HCT116 (cell line): ENCODE data around the gene TMC1. TPM values are rescaled to one million over a fixed set of nuclear protein-coding genes. Genes with fewer than 3 reads are reported as not detected.

Experiments
- ATAC-seq: fragments of 200-7000 bp; cut with Tn5 transposase; 2 replicates; pipeline ENCODE4 v1.9.1; 2020; ENCODE audit warnings: mild to moderate bottlenecking, moderate library complexity
- BruUV-seq: library from RNA; stranded (reverse); fragments of 400-500 nt; replicated peaks from 2 replicates; lab custom pipeline; 2021; lab: Mats Ljungman, UMichigan
- CTCF ChIA-PET: fragments of 300-600 bp; sonication (Branson Sonifier 250); formaldehyde crosslinking; loops from one replicate; lab custom pipeline; 2021; ENCODE audit warnings: antibody characterized with exemption; lab: Charles Lee
- POLR2A ChIA-PET: fragments of 300-600, 350-600 bp; sonication (Branson Sonifier 250); formaldehyde crosslinking; loops from one replicate; lab custom pipeline; 2021; ENCODE audit warnings: antibody characterized with exemption; lab: Charles Lee
- RAD21 ChIA-PET, 2 experiments: fragments of 300-600 bp; sonication (Branson Sonifier 250); formaldehyde crosslinking; loops; one replicate each; lab custom pipeline; 2023; ENCODE audit warnings: low total read pairs in 2 of 2; ENCODE audit not compliant: uncharacterized antibody in 2 of 2, unreplicated experiment in 2 of 2, low non-redundant PET in 1 of 2; lab: Charles Lee
- DNase-seq: peaks from one replicate; pipeline ENCODE4 v3.0.0-alpha.2; 2010; ENCODE audit warnings: low read depth, low spot score
- H2AFZ ChIP-seq: fragments of 200-600 bp; shearing (Covaris generic), sonication (generic); 2 replicates; pipeline ENCODE4 v1.6.1; 2017; ENCODE audit warnings: low read depth, mixed run types, mixed read lengths, antibody characterized with exemption, low read length; ENCODE audit not compliant: poor library complexity, severe bottlenecking
- H3K27ac ChIP-seq: 2 replicates; pipeline ENCODE4 v1.5.1; 2012; ENCODE audit warnings: low read depth, low read length
- H3K27me3 ChIP-seq: fragments of 200-600 bp; sonication (generic); 2 replicates; pipeline ENCODE4 v1.6.1; 2016; ENCODE audit warnings: mixed run types, low read length, mixed read lengths; ENCODE audit not compliant: insufficient read depth
- H3K36me3 ChIP-seq, 2 experiments: fragments of 200-500 bp in 1 of 2; fragments of 200-600 bp in 1 of 2; sonication (Bioruptor generic) in 1 of 2; sonication (generic) in 1 of 2; 2 replicates each; pipeline versions ENCODE4 v1.5.1 to v1.6.1; 2014 to 2016; ENCODE audit warnings: low read length in 2 of 2, inconsistent platforms in 1 of 2, mixed read lengths in 1 of 2, mixed run types in 1 of 2; ENCODE audit not compliant: insufficient read depth in 2 of 2, control insufficient read depth in 1 of 2
- H3K4me1 ChIP-seq, 2 experiments: fragments of 200-600 bp in 1 of 2; sonication (generic) in 1 of 2; 2 replicates each; pipeline versions ENCODE4 v1.5.1 to v1.6.1; 2012 to 2017; ENCODE audit warnings: low read length in 2 of 2, inconsistent platforms in 1 of 2, mild to moderate bottlenecking in 1 of 2, mixed read lengths in 1 of 2, mixed run types in 1 of 2, moderate library complexity in 1 of 2; ENCODE audit not compliant: insufficient read depth in 2 of 2, control insufficient read depth in 1 of 2
- H3K4me2 ChIP-seq: fragments of 200-600 bp; sonication (generic); 2 replicates; pipeline ENCODE4 v1.6.1; 2017; ENCODE audit warnings: mixed run types, low read length, mixed read lengths
- H3K4me3 ChIP-seq, 2 experiments: fragments of 200-600 bp in 1 of 2; sonication (generic) in 1 of 2; replicated peaks in 1 of 2; 2 replicates each; pipeline ENCODE4 v1.5.1; 2011 to 2016; ENCODE audit warnings: low read length in 2 of 2, control low read depth in 1 of 2, low read depth in 1 of 2, mild to moderate bottlenecking in 1 of 2, mixed read lengths in 1 of 2, mixed run types in 1 of 2
- H3K79me2 ChIP-seq: fragments of 200-600 bp; sonication (generic); 2 replicates; pipeline ENCODE4 v1.6.1; 2017; ENCODE audit warnings: mild to moderate bottlenecking, mixed run types, low read length, moderate library complexity, mixed read lengths; ENCODE audit not compliant: insufficient read depth
- H3K9ac ChIP-seq: fragments of 200-600 bp; sonication (generic); 2 replicates; pipeline ENCODE4 v1.6.1; 2016; ENCODE audit warnings: low read length, mixed read lengths
- H3K9me2 ChIP-seq: fragments of 200-600 bp; sonication (generic), shearing (Covaris generic); 2 replicates; pipeline ENCODE4 v1.6.1; 2017; ENCODE audit warnings: mixed run types, mild to moderate bottlenecking, moderate library complexity; ENCODE audit not compliant: insufficient read depth
- H3K9me3 ChIP-seq, 2 experiments: fragments of 200-500 bp in 1 of 2; fragments of 200-600 bp in 1 of 2; sonication (Bioruptor generic) in 1 of 2; sonication (generic) in 1 of 2; 2 replicates each; pipeline ENCODE4 v1.6.1; 2014 to 2017; ENCODE audit warnings: low read length in 2 of 2, mixed read lengths in 2 of 2, inconsistent platforms in 1 of 2, low read depth in 1 of 2, mild to moderate bottlenecking in 1 of 2, mixed run types in 1 of 2, moderate library complexity in 1 of 2; ENCODE audit not compliant: control insufficient read depth in 1 of 2, insufficient read depth in 1 of 2
- H4K20me1 ChIP-seq: fragments of 200-600 bp; sonication (generic), shearing (Covaris generic); 2 replicates; pipeline ENCODE4 v1.6.1; 2017; ENCODE audit warnings: mixed run types, mild to moderate bottlenecking, moderate library complexity; ENCODE audit not compliant: insufficient read depth
- ATF3 ChIP-seq: IDR thresholded peaks from 2 replicates; pipeline ENCODE4 v1.6.1; 2012
- CBX3 ChIP-seq: IDR thresholded peaks from 2 replicates; pipeline ENCODE4 v1.6.1; 2012; ENCODE audit warnings: low read depth
- CEBPB ChIP-seq: IDR thresholded peaks from 2 replicates; pipeline ENCODE4 v1.6.1; 2012; ENCODE audit warnings: low read depth
- CTCF ChIP-seq, 3 experiments: fragments of 200-600 bp in 1 of 3; sonication (generic) in 1 of 3; IDR thresholded peaks in 2 of 3; conservative IDR thresholded peaks in 1 of 3; 2 replicates each; pipeline ENCODE4 v1.5.1; 2012 to 2017; ENCODE audit warnings: low read depth in 2 of 3, low read length in 2 of 3, antibody characterized with exemption in 1 of 3, borderline replicate concordance in 1 of 3, control low read depth in 1 of 3, mild to moderate bottlenecking in 1 of 3, mixed read lengths in 1 of 3, mixed run types in 1 of 3, moderate library complexity in 1 of 3; ENCODE audit not compliant: insufficient read depth in 1 of 3
- ELF1 ChIP-seq: IDR thresholded peaks from 2 replicates; pipeline ENCODE4 v1.6.1; 2012; ENCODE audit warnings: low read depth, borderline replicate concordance
- EZH2 ChIP-seq: fragments of 200-600 bp; sonication (generic); IDR thresholded peaks from 2 replicates; pipeline ENCODE4 v1.6.1; 2017; ENCODE audit warnings: antibody characterized with exemption, mixed run types
- EZH2phosphoT487 ChIP-seq: fragments of 200-600 bp; IDR thresholded peaks from 2 replicates; pipeline ENCODE4 v1.6.1; 2018; ENCODE audit warnings: antibody characterized with exemption, borderline replicate concordance
- FOSL1 ChIP-seq: IDR thresholded peaks from 2 replicates; pipeline ENCODE4 v1.6.1; 2012; ENCODE audit warnings: low read depth
- POLR2AphosphoS5 ChIP-seq: IDR thresholded peaks from 2 replicates; pipeline ENCODE4 v1.6.1; 2011; ENCODE audit warnings: mild to moderate bottlenecking, low read depth, low read length, moderate library complexity
- RAD21 ChIP-seq: IDR thresholded peaks from 2 replicates; pipeline ENCODE4 v1.6.1; 2012; ENCODE audit warnings: low read depth, mild to moderate bottlenecking
- SIN3A ChIP-seq: IDR thresholded peaks from 2 replicates; pipeline ENCODE4 v1.6.1; 2012; ENCODE audit warnings: low read depth
- SP1 ChIP-seq: IDR thresholded peaks from 2 replicates; pipeline ENCODE4 v1.6.1; 2012; ENCODE audit warnings: low read depth
- SRF ChIP-seq: IDR thresholded peaks from 2 replicates; pipeline ENCODE4 v1.6.1; 2012; ENCODE audit warnings: low read depth
- TCF7L2 ChIP-seq: IDR thresholded peaks from 2 replicates; pipeline ENCODE4 v1.7.0; 2011; ENCODE audit warnings: borderline replicate concordance, inconsistent platforms; ENCODE audit not compliant: insufficient read depth, insufficient read length; ENCODE audit errors: extremely low read depth
- YY1 ChIP-seq: IDR thresholded peaks from 2 replicates; pipeline ENCODE4 v1.6.1; 2011; ENCODE audit warnings: low read length, low read depth, moderate library complexity, mild to moderate bottlenecking; ENCODE audit not compliant: insufficient replicate concordance; ENCODE audit errors: extremely low read depth
- ZBTB33 ChIP-seq: IDR thresholded peaks from 2 replicates; pipeline ENCODE4 v1.6.1; 2011; ENCODE audit warnings: mild to moderate bottlenecking, low read length, moderate library complexity; ENCODE audit not compliant: insufficient replicate concordance; ENCODE audit errors: extremely low read depth
- ZFX ChIP-seq: fragments of 450-650 bp; IDR thresholded peaks from 2 replicates; pipeline ENCODE4 v1.6.1; 2017
- ZNF274 ChIP-seq: fragments of 200-500 bp; sonication (Bioruptor generic); IDR thresholded peaks from 2 replicates; pipeline ENCODE4 v1.6.1; 2014; ENCODE audit warnings: mild to moderate bottlenecking, low read depth, low read length, inconsistent platforms
- intact Hi-C: fragments of 100-400 bp; cut with micrococcal nuclease; formaldehyde crosslinking; loops from 2 replicates; pipeline ENCODE4 v1.10.0; 2022
- total RNA-seq: library from RNA; stranded (reverse); gene quantifications from one replicate; pipeline ENCODE4 v1.2.1, GENCODE V29; 2021; ENCODE audit not compliant: unreplicated experiment
- TF ChIP-seq, protein P1 (sequence below): IDR thresholded peaks from 2 replicates; pipeline ENCODE4 v1.6.1; 2012; ENCODE audit warnings: low read depth
- TF ChIP-seq, protein P2 (sequence below): IDR thresholded peaks from 2 replicates; pipeline ENCODE4 v1.6.1; 2012

The TMC1 gene
- total RNA-seq, 1 experiment from 2014 or later = 0.57 TPM

- ChIA-PET POLR2A (no interaction called here), CTCF (no interaction called here), RAD21 (no interaction called here)
- BruUV-seq = no TSS peak
- no peak overlapping the region for H2AFZ ChIP-seq
- no peaks in the 10 kb centered on the region for H4K20me1 ChIP-seq
- intact Hi-C loops = no loop called here
- H3K9me2 ChIP-seq = no peaks in the 10 kb centered on the region
- H3K4me1 ChIP-seq = no peaks in the 10 kb centered on the region
- no peaks in the 10 kb centered on the region for H3K9me3 ChIP-seq
- H3K4me3 ChIP-seq = no peak overlapping the region
- no peaks in the 10 kb centered on the region for H3K27me3 ChIP-seq
- H3K79me2 ChIP-seq = no peaks in the 10 kb centered on the region
- H3K9ac ChIP-seq = no peak overlapping the region
- H3K27ac ChIP-seq = no peak overlapping the region
- no peaks in the 10 kb centered on the region for H3K36me3 ChIP-seq
- ATAC-seq (no peak), DNase-seq (no peak)
- H3K4me2 ChIP-seq = no peak overlapping the region
- TF ChIP-seq SIN3A (no peak), CEBPB (no peak), TCF7L2 (no peak), EZH2 (no peak), SP1 (no peak), EZH2phosphoT487 (no peak), SRF (no peak), ZFX (no peak), CBX3 (no peak), CTCF (IDR thresholded peaks at IDR 0.05 in 2 of 3, conservative IDR thresholded peaks at IDR 0.05 in 1 of 3; ENCODE audit: borderline replicate concordance in 1 of 3, insufficient read depth in 1 of 3, low read depth in 2 of 3, low read length in 2 of 3) (no peak), ATF3 (no peak), ELF1 (no peak), YY1 (no peak), POLR2AphosphoS5 (no peak), RAD21 (no peak), ZBTB33 (no peak), ZNF274 (no peak), FOSL1 (no peak)
- TF ChIP-seq, protein P1, sequence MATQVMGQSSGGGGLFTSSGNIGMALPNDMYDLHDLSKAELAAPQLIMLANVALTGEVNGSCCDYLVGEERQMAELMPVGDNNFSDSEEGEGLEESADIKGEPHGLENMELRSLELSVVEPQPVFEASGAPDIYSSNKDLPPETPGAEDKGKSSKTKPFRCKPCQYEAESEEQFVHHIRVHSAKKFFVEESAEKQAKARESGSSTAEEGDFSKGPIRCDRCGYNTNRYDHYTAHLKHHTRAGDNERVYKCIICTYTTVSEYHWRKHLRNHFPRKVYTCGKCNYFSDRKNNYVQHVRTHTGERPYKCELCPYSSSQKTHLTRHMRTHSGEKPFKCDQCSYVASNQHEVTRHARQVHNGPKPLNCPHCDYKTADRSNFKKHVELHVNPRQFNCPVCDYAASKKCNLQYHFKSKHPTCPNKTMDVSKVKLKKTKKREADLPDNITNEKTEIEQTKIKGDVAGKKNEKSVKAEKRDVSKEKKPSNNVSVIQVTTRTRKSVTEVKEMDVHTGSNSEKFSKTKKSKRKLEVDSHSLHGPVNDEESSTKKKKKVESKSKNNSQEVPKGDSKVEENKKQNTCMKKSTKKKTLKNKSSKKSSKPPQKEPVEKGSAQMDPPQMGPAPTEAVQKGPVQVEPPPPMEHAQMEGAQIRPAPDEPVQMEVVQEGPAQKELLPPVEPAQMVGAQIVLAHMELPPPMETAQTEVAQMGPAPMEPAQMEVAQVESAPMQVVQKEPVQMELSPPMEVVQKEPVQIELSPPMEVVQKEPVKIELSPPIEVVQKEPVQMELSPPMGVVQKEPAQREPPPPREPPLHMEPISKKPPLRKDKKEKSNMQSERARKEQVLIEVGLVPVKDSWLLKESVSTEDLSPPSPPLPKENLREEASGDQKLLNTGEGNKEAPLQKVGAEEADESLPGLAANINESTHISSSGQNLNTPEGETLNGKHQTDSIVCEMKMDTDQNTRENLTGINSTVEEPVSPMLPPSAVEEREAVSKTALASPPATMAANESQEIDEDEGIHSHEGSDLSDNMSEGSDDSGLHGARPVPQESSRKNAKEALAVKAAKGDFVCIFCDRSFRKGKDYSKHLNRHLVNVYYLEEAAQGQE = no peak
- TF ChIP-seq, protein P2, sequence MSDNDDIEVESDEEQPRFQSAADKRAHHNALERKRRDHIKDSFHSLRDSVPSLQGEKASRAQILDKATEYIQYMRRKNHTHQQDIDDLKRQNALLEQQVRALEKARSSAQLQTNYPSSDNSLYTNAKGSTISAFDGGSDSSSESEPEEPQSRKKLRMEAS = no peak
Observed at GRCh38 chr9:72627147-72627546, 105.7 kb downstream of the TMC1 start.
